HEK293 (cell line): ENCODE results near the gene HMG20A.
A peak's percentile ranks its signal among the peaks of the same experiment; 100 is the strongest.

Experiments used
- CTCF ChIA-PET: fragments of 350-600 bp; formaldehyde crosslinking; extraction: SDS; loops from one replicate; lab custom pipeline; 2021; ENCODE audit warnings: antibody characterized with exemption; lab: Yijun Ruan, JAX
- POLR2A ChIA-PET: fragments of 300-600 bp; formaldehyde crosslinking; extraction: SDS; loops from one replicate; lab custom pipeline; 2020; ENCODE audit warnings: antibody characterized with exemption, inconsistent platforms; lab: Yijun Ruan, JAX
- H3K27ac ChIP-seq: fragments of 200-500 bp; sonication (Bioruptor generic); 2 replicates; pipeline ENCODE4 v1.5.1; 2014; ENCODE audit warnings: low read depth, low read length, control low read depth, inconsistent platforms; ENCODE audit errors: extremely low read depth
- H3K36me3 ChIP-seq, 2 experiments: fragments of 200-500 bp in 1 of 2; sonication (Bioruptor generic) in 1 of 2; 1 replicate in 1 of 2; 2 replicates in 1 of 2; pipeline ENCODE4 v1.5.1; 2014 to 2017; ENCODE audit warnings: inconsistent platforms in 2 of 2, low read length in 2 of 2; ENCODE audit not compliant: control insufficient read depth in 2 of 2, insufficient read depth in 1 of 2
- H3K4me1 ChIP-seq: fragments of 200-500 bp; sonication (Bioruptor generic); 2 replicates; pipeline ENCODE4 v1.5.1; 2014; ENCODE audit warnings: mild to moderate bottlenecking, low read length, inconsistent platforms; ENCODE audit not compliant: control insufficient read depth, insufficient read depth
- H3K4me3 ChIP-seq: 2 replicates; pipeline ENCODE4 v1.5.1; 2011; ENCODE audit warnings: low read depth, mild to moderate bottlenecking, control low read depth, low read length, moderate library complexity
- H3K9me3 ChIP-seq: fragments of 200-500 bp; sonication (Bioruptor generic); 2 replicates; pipeline ENCODE4 v1.5.1; 2014; ENCODE audit warnings: low read depth, low read length, inconsistent platforms; ENCODE audit not compliant: control insufficient read depth, insufficient read depth
- GFI1B ChIP-seq: fragments of 450-650 bp; formaldehyde crosslinking; IDR thresholded peaks from 2 replicates; pipeline ENCODE4 v1.5.1; 2016; ENCODE audit warnings: missing biosample characterization, missing genetic modification characterization
- GLIS2 ChIP-seq: fragments of 450-650 bp; formaldehyde crosslinking; IDR thresholded peaks from 2 replicates; pipeline ENCODE4 v1.5.1; 2016; ENCODE audit warnings: missing biosample characterization, missing genetic modification characterization
- KLF9 ChIP-seq: fragments of 450-650 bp; formaldehyde crosslinking; IDR thresholded peaks from 2 replicates; pipeline ENCODE4 v1.5.1; 2016; ENCODE audit warnings: missing biosample characterization, missing genetic modification characterization, low read depth
- YY2 ChIP-seq: fragments of 450-650 bp; formaldehyde crosslinking; IDR thresholded peaks from 2 replicates; pipeline ENCODE4 v1.5.1; 2016; ENCODE audit warnings: missing biosample characterization, missing genetic modification characterization
- ZFP69B ChIP-seq: fragments of 450-650 bp; formaldehyde crosslinking; IDR thresholded peaks from 2 replicates; pipeline ENCODE4 v1.5.1; 2016; ENCODE audit warnings: missing biosample characterization, missing genetic modification characterization
- ZNF132 ChIP-seq: fragments of 450-650 bp; formaldehyde crosslinking; IDR thresholded peaks from 2 replicates; pipeline ENCODE4 v1.5.1; 2017; ENCODE audit warnings: missing biosample characterization, missing genetic modification characterization, borderline replicate concordance
- ZNF175 ChIP-seq: fragments of 450-650 bp; formaldehyde crosslinking; IDR thresholded peaks from 2 replicates; pipeline ENCODE4 v1.5.1; 2016; ENCODE audit warnings: missing biosample characterization, missing genetic modification characterization
- ZNF23 ChIP-seq: fragments of 450-650 bp; formaldehyde crosslinking; IDR thresholded peaks from 2 replicates; pipeline ENCODE4 v1.5.1; 2016; ENCODE audit warnings: missing biosample characterization, missing genetic modification characterization, borderline replicate concordance
- ZNF37A ChIP-seq: fragments of 450-650 bp; IDR thresholded peaks from 2 replicates; pipeline ENCODE4 v1.5.1; 2018; ENCODE audit warnings: missing biosample characterization, missing genetic modification characterization
- ZNF548 ChIP-seq: fragments of 450-650 bp; formaldehyde crosslinking; IDR thresholded peaks from 2 replicates; pipeline ENCODE4 v1.5.1; 2016; ENCODE audit warnings: missing biosample characterization, missing genetic modification characterization
- ZNF561 ChIP-seq: fragments of 450-650 bp; IDR thresholded peaks from 2 replicates; pipeline ENCODE4 v1.5.1; 2018; ENCODE audit warnings: missing biosample characterization, missing genetic modification characterization, borderline replicate concordance
- ZNF660 ChIP-seq: fragments of 450-650 bp; IDR thresholded peaks from 2 replicates; pipeline ENCODE4 v1.5.1; 2018; ENCODE audit warnings: missing biosample characterization, mild to moderate bottlenecking, missing genetic modification characterization
- ZNF776 ChIP-seq: fragments of 450-650 bp; formaldehyde crosslinking; IDR thresholded peaks from 2 replicates; pipeline ENCODE4 v1.5.0; 2017; ENCODE audit warnings: missing biosample characterization, missing genetic modification characterization, borderline replicate concordance
- ZNF785 ChIP-seq: fragments of 450-650 bp; formaldehyde crosslinking; IDR thresholded peaks from 2 replicates; pipeline ENCODE4 v1.5.1; 2016; ENCODE audit warnings: missing biosample characterization, missing genetic modification characterization
- TF ChIP-seq, protein P1 (sequence below): fragments of 450-650 bp; formaldehyde crosslinking; IDR thresholded peaks from 2 replicates; pipeline ENCODE4 v1.5.1; 2016; ENCODE audit warnings: missing biosample characterization, missing genetic modification characterization
- TF ChIP-seq, protein P2 (sequence below): fragments of 450-650 bp; formaldehyde crosslinking; IDR thresholded peaks from 2 replicates; pipeline ENCODE4 v1.5.1; 2016; ENCODE audit warnings: missing biosample characterization, missing genetic modification characterization, low read depth
- TF ChIP-seq, protein P3 (sequence below): fragments of 450-650 bp; formaldehyde crosslinking; IDR thresholded peaks from 2 replicates; pipeline ENCODE4 v1.5.1; 2016; ENCODE audit warnings: missing biosample characterization, missing genetic modification characterization
- TF ChIP-seq, protein P4 (sequence below): fragments of 450-650 bp; formaldehyde crosslinking; IDR thresholded peaks from 2 replicates; pipeline ENCODE4 v1.5.1; 2016; ENCODE audit warnings: missing biosample characterization, missing genetic modification characterization
- TF ChIP-seq, protein P5 (sequence below): fragments of 450-650 bp; formaldehyde crosslinking; IDR thresholded peaks from 2 replicates; pipeline ENCODE4 v1.5.1; 2017; ENCODE audit warnings: missing biosample characterization, missing genetic modification characterization

Gene HMG20A

DNA sequence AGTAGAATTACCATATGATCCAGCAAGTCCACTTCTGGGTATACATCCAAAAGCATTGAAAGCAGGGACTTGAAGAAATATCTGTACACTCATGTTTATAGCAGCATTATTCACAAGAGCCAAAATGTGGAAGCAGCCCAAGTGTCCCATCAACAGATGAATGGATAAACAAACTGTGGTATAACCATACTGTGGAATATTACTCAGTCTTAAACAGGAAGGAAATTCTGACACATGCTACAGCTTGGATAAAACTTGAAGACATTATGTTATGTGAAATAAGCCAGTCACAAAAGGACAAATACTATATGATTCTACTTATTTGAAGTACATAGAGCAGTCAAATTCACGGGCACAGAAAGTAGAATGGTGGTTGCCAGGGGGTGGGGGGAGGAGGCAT lies 91.2 kb downstream of the HMG20A start:
- POLR2A ChIA-PET: no interaction called here
- Histone ChIP-seq H3K9me3 (no peaks in the 10 kb centered on the region), H3K4me1 (no peaks in the 10 kb centered on the region), H3K36me3 (no peaks in the 10 kb centered on the region), H3K27ac (no peak overlapping the region), H3K4me3 (no peak overlapping the region)
- CTCF ChIA-PET: no interaction called here
- TF ChIP-seq ZNF175 (tag by site-specific recombination): no peak
- no peak for TF ChIP-seq ZNF776 (tag by site-specific recombination)
- TF ChIP-seq ZNF660 (tag by site-specific recombination): no peak
- TF ChIP-seq, protein P1, sequence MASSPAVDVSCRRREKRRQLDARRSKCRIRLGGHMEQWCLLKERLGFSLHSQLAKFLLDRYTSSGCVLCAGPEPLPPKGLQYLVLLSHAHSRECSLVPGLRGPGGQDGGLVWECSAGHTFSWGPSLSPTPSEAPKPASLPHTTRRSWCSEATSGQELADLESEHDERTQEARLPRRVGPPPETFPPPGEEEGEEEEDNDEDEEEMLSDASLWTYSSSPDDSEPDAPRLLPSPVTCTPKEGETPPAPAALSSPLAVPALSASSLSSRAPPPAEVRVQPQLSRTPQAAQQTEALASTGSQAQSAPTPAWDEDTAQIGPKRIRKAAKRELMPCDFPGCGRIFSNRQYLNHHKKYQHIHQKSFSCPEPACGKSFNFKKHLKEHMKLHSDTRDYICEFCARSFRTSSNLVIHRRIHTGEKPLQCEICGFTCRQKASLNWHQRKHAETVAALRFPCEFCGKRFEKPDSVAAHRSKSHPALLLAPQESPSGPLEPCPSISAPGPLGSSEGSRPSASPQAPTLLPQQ (tag by site-specific recombination): no peak

DNA sequence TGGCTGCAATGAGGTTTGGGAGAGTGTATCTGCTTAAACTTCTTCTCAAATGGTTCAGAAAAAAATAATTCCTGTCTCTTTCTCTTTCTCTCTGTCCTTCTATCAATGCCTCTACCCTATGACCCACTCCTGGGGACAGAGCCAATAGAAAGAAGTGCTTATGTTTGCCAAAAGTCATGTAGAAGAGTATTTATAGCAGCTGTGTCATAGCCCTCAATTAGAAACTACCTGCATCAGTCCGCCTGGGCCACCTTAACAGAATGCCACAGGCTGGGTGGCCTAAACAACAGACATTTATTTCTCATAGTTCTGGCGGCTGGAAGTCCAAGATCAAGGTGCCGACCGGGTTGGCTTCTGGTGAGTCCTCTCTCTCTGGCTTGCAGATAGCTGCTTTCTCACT lies 92.5 kb downstream of the HMG20A start:
- Histone ChIP-seq H3K4me1 (no peaks in the 10 kb centered on the region), H3K9me3 (no peaks in the 10 kb centered on the region), H3K36me3 (no peaks in the 10 kb centered on the region), H3K4me3 (no peak overlapping the region), H3K27ac (no peak overlapping the region)
- peak; percentile 54; the same call in 1 of the 2 replicates for TF ChIP-seq ZNF548 (tag by site-specific recombination)
- no peak for TF ChIP-seq GLIS2 (tag by site-specific recombination)
- ChIA-PET CTCF (interaction anchor here (0.7 kb wide), 1 partner anchor 106 kb away, joined by 3 read pairs; no protein-coding TSS in a partner anchor), POLR2A (interaction anchor here (0.6 kb wide), 1 partner anchor 34 kb away, joined by 3 read pairs; no protein-coding TSS in a partner anchor)

DNA sequence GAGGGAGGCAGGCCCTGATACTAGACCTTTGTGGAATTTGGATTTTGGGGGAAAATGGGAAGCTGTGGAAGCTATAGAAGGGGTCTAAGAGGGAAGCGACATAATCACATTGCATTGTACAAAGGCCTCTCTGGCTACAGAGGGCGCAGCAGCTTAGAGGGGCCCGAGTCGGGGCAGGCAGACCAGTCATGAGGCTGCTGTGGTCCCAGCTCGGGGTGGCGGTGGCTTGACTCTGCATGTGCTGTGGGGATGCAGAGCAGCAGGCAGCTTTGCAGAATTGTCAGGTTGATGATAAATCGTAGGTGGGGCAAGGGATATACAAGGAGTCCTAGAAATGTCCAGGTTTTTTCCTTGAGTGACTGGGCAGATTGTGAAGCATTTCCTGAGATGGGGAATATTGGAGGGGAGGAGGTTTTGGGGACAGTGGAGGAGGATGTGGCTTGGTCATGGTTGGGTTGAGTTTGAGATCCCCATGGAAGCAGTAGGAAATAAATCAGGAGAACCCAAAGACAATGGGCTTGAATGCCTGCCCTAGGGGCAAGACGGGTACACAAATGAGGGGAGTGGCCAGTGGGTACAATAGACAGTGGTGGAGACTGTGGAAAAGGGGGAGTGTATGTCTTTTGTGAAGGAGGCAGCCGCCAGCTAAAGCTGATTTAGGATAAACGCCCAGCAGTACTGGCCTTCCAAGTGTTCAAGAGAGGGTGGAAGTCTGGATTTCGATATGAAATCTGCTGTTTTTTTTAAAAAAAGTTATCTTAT lies 94.1 kb downstream of the HMG20A start:
- POLR2A ChIA-PET: no interaction called here
- CTCF ChIA-PET: interaction anchor here (0.6 to 1.7 kb wide), 4 partner anchors 11 to 34 kb away, joined by 3 to 8 read pairs (median 4); no protein-coding TSS in a partner anchor

DNA sequence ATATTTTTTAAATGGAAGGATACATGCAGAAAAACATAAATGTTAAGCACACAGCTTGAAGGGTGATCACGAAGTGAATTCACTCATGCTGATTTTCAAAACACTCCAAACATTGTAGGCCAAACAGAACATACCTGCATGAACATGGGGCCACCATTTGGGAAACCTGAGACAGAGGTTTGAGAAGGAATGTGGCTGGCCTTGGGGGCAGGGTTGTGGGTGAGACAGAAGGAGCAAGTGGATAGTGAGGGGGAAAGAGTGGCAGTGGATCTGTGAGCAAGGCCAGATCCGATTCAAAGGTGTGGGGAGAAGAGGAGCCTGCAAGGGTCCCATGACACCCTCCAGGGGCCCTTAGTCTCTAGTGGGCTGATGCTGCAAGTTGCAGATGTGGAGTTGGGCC lies 94.9 kb downstream of the HMG20A start:
- Histone ChIP-seq H3K4me3 (no peak overlapping the region), H3K9me3 (no peaks in the 10 kb centered on the region), H3K36me3 (no peaks in the 10 kb centered on the region), H3K4me1 (no peaks in the 10 kb centered on the region), H3K27ac (no peak overlapping the region)
- ChIA-PET CTCF (interaction anchor here (0.6 to 1.7 kb wide), 2 partner anchors 28 to 127 kb away, joined by 3 to 8 read pairs; no protein-coding TSS in a partner anchor), POLR2A (no interaction called here)
- TF ChIP-seq ZNF785 (tag by site-specific recombination): no peak
- no peak for TF ChIP-seq ZNF561 (tag by site-specific recombination)
- TF ChIP-seq ZFP69B: no peak
- TF ChIP-seq ZNF23 (tag by site-specific recombination): no peak
- TF ChIP-seq, protein P2, sequence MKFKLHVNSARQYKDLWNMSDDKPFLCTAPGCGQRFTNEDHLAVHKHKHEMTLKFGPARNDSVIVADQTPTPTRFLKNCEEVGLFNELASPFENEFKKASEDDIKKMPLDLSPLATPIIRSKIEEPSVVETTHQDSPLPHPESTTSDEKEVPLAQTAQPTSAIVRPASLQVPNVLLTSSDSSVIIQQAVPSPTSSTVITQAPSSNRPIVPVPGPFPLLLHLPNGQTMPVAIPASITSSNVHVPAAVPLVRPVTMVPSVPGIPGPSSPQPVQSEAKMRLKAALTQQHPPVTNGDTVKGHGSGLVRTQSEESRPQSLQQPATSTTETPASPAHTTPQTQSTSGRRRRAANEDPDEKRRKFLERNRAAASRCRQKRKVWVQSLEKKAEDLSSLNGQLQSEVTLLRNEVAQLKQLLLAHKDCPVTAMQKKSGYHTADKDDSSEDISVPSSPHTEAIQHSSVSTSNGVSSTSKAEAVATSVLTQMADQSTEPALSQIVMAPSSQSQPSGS: no peak
- TF ChIP-seq YY2 (tag by site-specific recombination): no peak
- TF ChIP-seq ZNF37A: no peak
- TF ChIP-seq GFI1B (tag by site-specific recombination): no peak
- TF ChIP-seq, protein P3, sequence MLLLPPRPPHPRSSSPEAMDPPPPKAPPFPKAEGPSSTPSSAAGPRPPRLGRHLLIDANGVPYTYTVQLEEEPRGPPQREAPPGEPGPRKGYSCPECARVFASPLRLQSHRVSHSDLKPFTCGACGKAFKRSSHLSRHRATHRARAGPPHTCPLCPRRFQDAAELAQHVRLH (tag by site-specific recombination): no peak
- TF ChIP-seq, protein P4, sequence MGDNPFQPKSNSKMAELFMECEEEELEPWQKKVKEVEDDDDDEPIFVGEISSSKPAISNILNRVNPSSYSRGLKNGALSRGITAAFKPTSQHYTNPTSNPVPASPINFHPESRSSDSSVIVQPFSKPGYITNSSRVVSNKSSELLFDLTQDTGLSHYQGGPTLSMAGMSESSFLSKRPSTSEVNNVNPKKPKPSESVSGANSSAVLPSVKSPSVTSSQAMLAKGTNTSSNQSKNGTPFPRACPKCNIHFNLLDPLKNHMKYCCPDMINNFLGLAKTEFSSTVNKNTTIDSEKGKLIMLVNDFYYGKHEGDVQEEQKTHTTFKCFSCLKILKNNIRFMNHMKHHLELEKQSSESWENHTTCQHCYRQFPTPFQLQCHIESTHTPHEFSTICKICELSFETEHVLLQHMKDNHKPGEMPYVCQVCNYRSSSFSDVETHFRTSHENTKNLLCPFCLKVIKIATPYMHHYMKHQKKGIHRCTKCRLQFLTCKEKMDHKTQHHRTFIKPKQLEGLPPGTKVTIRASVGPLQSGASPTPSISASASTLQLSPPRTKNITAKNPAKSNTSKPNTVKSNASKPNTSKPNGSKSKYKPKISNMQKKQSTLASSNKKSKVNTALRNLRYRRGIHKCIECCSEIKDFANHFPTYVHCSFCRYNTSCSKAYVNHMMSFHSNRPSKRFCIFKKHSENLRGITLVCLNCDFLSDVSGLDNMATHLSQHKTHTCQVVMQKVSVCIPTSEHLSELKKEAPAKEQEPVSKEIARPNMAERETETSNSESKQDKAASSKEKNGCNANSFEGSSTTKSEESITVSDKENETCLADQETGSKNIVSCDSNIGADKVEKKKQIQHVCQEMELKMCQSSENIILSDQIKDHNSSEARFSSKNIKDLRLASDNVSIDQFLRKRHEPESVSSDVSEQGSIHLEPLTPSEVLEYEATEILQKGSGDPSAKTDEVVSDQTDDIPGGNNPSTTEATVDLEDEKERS (tag by site-specific recombination): no peak
- TF ChIP-seq, protein P5, sequence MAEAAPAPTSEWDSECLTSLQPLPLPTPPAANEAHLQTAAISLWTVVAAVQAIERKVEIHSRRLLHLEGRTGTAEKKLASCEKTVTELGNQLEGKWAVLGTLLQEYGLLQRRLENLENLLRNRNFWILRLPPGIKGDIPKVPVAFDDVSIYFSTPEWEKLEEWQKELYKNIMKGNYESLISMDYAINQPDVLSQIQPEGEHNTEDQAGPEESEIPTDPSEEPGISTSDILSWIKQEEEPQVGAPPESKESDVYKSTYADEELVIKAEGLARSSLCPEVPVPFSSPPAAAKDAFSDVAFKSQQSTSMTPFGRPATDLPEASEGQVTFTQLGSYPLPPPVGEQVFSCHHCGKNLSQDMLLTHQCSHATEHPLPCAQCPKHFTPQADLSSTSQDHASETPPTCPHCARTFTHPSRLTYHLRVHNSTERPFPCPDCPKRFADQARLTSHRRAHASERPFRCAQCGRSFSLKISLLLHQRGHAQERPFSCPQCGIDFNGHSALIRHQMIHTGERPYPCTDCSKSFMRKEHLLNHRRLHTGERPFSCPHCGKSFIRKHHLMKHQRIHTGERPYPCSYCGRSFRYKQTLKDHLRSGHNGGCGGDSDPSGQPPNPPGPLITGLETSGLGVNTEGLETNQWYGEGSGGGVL: no peak
- TF ChIP-seq ZNF132: no peak

More for the DNA sequence above, 94.1 kb downstream of the HMG20A start:
- no peaks in the 10 kb centered on the region for H3K9me3 ChIP-seq
- TF ChIP-seq KLF9: no peak
- H3K4me3 ChIP-seq: no peak overlapping the region
- H3K27ac ChIP-seq: no peak overlapping the region
- no peaks in the 10 kb centered on the region for H3K4me1 ChIP-seq
- H3K36me3 ChIP-seq: no peaks in the 10 kb centered on the region
